Small intestine (tissue), 7 donors: ENCODE data around the gene RRAGD. TPM values are rescaled to one million over a fixed set of nuclear protein-coding genes. Genes with fewer than 3 reads are reported as not detected.

Experiments
- DNase-seq, 2 donors: peaks; one replicate each; pipeline versions ENCODE4 v3.0.0 to v3.0.0-alpha.2; 2013
- FAIRE-seq: peaks from 2 replicates; lab custom pipeline; 2012; peaks lifted over from hg19 to GRCh38; lab: Jason Lieb, UNC
- H3K27ac ChIP-seq, 3 donors: one replicate each; pipeline ENCODE4 v1.5.1; 2013; ENCODE audit warnings: low read length in 2 of 3, mild to moderate bottlenecking in 2 of 3, control low read depth in 1 of 3, inconsistent platforms in 1 of 3, low read depth in 1 of 3, moderate library complexity in 1 of 3
- H3K27me3 ChIP-seq, 3 donors: one replicate each; pipeline ENCODE4 v1.6.1; 2013; ENCODE audit warnings: low read length in 3 of 3, inconsistent platforms in 1 of 3; ENCODE audit not compliant: control insufficient read depth in 3 of 3, insufficient read depth in 3 of 3
- H3K36me3 ChIP-seq, 3 donors: one replicate each; pipeline ENCODE4 v1.6.1; 2013; ENCODE audit warnings: low read length in 3 of 3, inconsistent platforms in 1 of 3, low read depth in 1 of 3, mild to moderate bottlenecking in 1 of 3, moderate library complexity in 1 of 3; ENCODE audit not compliant: control insufficient read depth in 3 of 3, insufficient read depth in 2 of 3
- H3K4me1 ChIP-seq, 3 donors: one replicate each; pipeline ENCODE4 v1.6.1; 2013; ENCODE audit warnings: low read length in 2 of 3, inconsistent platforms in 1 of 3, low read depth in 1 of 3, mild to moderate bottlenecking in 1 of 3, moderate library complexity in 1 of 3; ENCODE audit not compliant: control insufficient read depth in 3 of 3, insufficient read depth in 2 of 3
- H3K4me3 ChIP-seq, 3 donors: one replicate each; pipeline ENCODE4 v1.5.1; 2013; ENCODE audit warnings: low read length in 3 of 3, control low read depth in 1 of 3, inconsistent platforms in 1 of 3, low read depth in 1 of 3, mild to moderate bottlenecking in 1 of 3, moderate library complexity in 1 of 3
- H3K9me3 ChIP-seq, 2 donors: one replicate each; pipeline ENCODE4 v1.6.1; 2013; ENCODE audit warnings: low read depth in 1 of 2, low read length in 1 of 2; ENCODE audit not compliant: control insufficient read depth in 2 of 2, insufficient read depth in 1 of 2
- WGBS, 3 donors: extraction: QIAGEN DNeasy Blood & Tissue Kit; methylation state at CpG; one replicate each; pipeline ENCODE4 v1.1.7; 2013; 5-methylcytosine and 5-hydroxymethylcytosine counted together
- polyA plus RNA-seq, 4 donors: library from polyadenylated mRNA; stranded (reverse) in 3 of 4; unstranded in 1 of 4; fragments of 200-250 nt in 3 of 4; fragments of 120-200 nt in 1 of 4; gene quantifications; one replicate each; pipeline versions ENCODE4 v1.2.1 to v1.2.3, GENCODE V29; 2013
- donor health status: healthy with polysubstance abuse.
- donor health status: control.
- donor health status: control.
- donor health status: Bipolar disorder and iron deficiency.
- donor health status: healthy.

RRAGD gene
- polyA plus RNA-seq, 4 donors = 0.67 to 63.9 (median 2.6) TPM

GRCh38 chr6:89335164-89335563, 76.9 kb downstream of the RRAGD start:
- Histone ChIP-seq H3K27me3 (no peaks in the 10 kb centered on the region), H3K9me3 (no peaks in the 10 kb centered on the region), H3K4me1 (no peaks in the 10 kb centered on the region), H3K36me3 (peaks cover 8 to 23% (median 20%) of the 10 kb centered on the region in 3 donors), H3K27ac (no peak overlapping the region), H3K4me3 (no peak overlapping the region)
- FAIRE-seq = no peak
- DNase-seq = no peak
- WGBS, 3 donors = 84 to 98% (median 92%) methylated on average over 3 of the region's 3 CpGs

- no peak overlapping the region for H3K27ac ChIP-seq
- H3K27me3 ChIP-seq = no peaks in the 10 kb centered on the region
- no peaks in the 10 kb centered on the region for H3K4me1 ChIP-seq
- 98 to 100% (median 100%) methylated on average over 1 of the region's 1 CpG for WGBS, 3 donors
- FAIRE-seq (no peak), DNase-seq (no peak)
- H3K36me3 ChIP-seq = peaks cover 0 to 13% (median 12%) of the 10 kb centered on the region in 3 donors
- no peak overlapping the region for H3K4me3 ChIP-seq
- no peaks in the 10 kb centered on the region for H3K9me3 ChIP-seq
Measured at GRCh38 chr6:89330910-89331309, 81.2 kb downstream of the RRAGD start.

- H3K36me3 ChIP-seq = peaks cover 0 to 14% (median 13%) of the 10 kb centered on the region in 3 donors
- no peak for FAIRE-seq
- H3K4me3 ChIP-seq = no peak overlapping the region
- DNase-seq = no peak
- H3K27me3 ChIP-seq = no peaks in the 10 kb centered on the region
- H3K27ac ChIP-seq = no peak overlapping the region
- H3K9me3 ChIP-seq = no peaks in the 10 kb centered on the region
- H3K4me1 ChIP-seq = no peaks in the 10 kb centered on the region
- 88 to 98% (median 90%) methylated on average over 1 of the region's 1 CpG for WGBS, 3 donors
Measured at GRCh38 chr6:89328976-89329375, 83.1 kb downstream of the RRAGD start.

- no peak overlapping the region for H3K4me3 ChIP-seq
- FAIRE-seq = no peak
- peaks cover 0 to 6% (median 4%) of the 10 kb centered on the region in 3 donors for H3K36me3 ChIP-seq
- H3K4me1 ChIP-seq = no peaks in the 10 kb centered on the region
- H3K27ac ChIP-seq = no peak overlapping the region
- H3K27me3 ChIP-seq = no peaks in the 10 kb centered on the region
- H3K9me3 ChIP-seq = peaks cover 0 to 3% of the 10 kb centered on the region in 2 donors
- DNase-seq = no peak
- WGBS, 3 donors = 82 to 88% (median 85%) methylated on average over 3 of the region's 3 CpGs
Measured at GRCh38 chr6:89324304-89324703, 87.8 kb downstream of the RRAGD start.

GRCh38 chr6:89323511-89323971, 88.5 kb downstream of the RRAGD start:
- Histone ChIP-seq H3K9me3 (peaks cover 0 to 3% of the 10 kb centered on the region in 2 donors), H3K27me3 (no peaks in the 10 kb centered on the region), H3K27ac (no peak overlapping the region), H3K36me3 (peaks cover 0 to 6% (median 4%) of the 10 kb centered on the region in 3 donors), H3K4me3 (no peak overlapping the region), H3K4me1 (no peaks in the 10 kb centered on the region)
- WGBS, 3 donors = 70 to 94% (median 93%) methylated on average over 3 of the region's 3 CpGs
- DNase-seq (no peak), FAIRE-seq (no peak)

GRCh38 chr6:89321131-89321970, 90.7 kb downstream of the RRAGD start:
- FAIRE-seq (no peak), DNase-seq (peak in 1 of 2 donors; percentile 4)
- WGBS, 3 donors = 79 to 89% (median 86%) methylated on average over 9 of the region's 9 CpGs
- Histone ChIP-seq H3K36me3 (peaks cover 0 to 2% (median 1%) of the 10 kb centered on the region in 3 donors), H3K27ac (no peak overlapping the region), H3K27me3 (no peaks in the 10 kb centered on the region), H3K4me1 (no peaks in the 10 kb centered on the region), H3K4me3 (no peak overlapping the region), H3K9me3 (peaks cover 0 to 3% of the 10 kb centered on the region in 2 donors)

DNA sequence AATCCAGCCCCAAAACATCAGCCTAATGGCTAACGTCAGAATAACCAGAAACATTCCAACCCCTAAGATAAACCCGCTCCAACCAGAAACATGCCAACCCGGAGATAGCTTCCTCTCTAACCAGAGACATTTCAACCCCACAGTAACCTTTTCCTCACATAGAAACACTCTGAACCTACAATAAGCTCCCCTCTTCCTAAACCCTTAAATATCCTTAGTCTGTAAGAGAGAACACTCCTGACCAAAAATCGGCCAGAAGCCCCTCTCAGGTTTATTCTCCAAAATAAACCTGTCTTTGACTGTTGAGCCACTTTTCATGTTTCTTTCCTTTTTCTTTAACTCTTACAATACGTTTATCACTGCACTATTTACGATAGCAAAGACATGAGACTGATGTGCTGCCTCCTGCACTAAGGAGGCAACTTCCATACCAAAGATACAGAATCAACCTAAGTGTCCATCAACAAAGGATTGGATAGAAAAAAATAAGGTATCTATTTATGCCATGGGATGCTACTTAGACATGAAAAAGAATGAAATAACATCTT, 92.0 kb downstream of the RRAGD start:
- Histone ChIP-seq H3K9me3 (peaks cover 0 to 3% of the 10 kb centered on the region in 2 donors), H3K27ac (no peak overlapping the region), H3K36me3 (peaks cover 0 to 4% (median 0%) of the 10 kb centered on the region in 3 donors), H3K4me3 (no peak overlapping the region), H3K4me1 (no peaks in the 10 kb centered on the region), H3K27me3 (no peaks in the 10 kb centered on the region)
- FAIRE-seq (no peak), DNase-seq (no peak)
- 94 to 96% (median 95%) methylated on average over 6 of the region's 6 CpGs for whole genome bisulfite sequencing, 3 donors

DNA sequence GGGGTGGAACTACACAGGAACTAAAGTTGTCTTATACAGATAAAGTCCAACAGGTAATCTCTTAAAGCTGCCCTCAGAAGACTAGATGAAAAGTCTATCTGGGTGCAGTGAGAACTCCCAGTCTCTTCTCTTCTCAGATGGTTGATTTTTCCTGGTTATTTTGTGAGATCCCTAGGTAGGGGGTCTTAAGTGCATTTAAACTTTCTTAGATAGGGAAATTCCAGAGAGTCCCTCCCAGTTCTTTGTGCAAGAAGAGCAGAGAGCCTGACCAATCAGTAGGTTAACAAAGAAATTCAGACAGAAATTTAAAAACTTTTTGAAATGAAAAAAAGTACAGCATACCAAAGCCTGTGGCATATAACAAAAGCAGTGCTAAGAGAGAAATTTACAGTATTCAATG, 95.0 kb downstream of the RRAGD start:
- Histone ChIP-seq H3K4me3 (no peak overlapping the region), H3K27ac (no peak overlapping the region), H3K27me3 (no peaks in the 10 kb centered on the region), H3K4me1 (peaks cover 0 to 3% (median 2%) of the 10 kb centered on the region in 3 donors), H3K36me3 (peaks cover 0 to 9% (median 0%) of the 10 kb centered on the region in 3 donors), H3K9me3 (peaks cover 0 to 3% of the 10 kb centered on the region in 2 donors)
- FAIRE-seq = no peak
- DNase-seq = no peak
